Mesendoderm (in vitro differentiated cells): Measurements from ENCODE around the gene ZMYND8.

Experiments used
- DNase-seq: peaks from one replicate; pipeline ENCODE4 v3.0.0; 2013
- H2AK5ac ChIP-seq: 2 replicates; pipeline ENCODE4 v1.6.1; 2013; ENCODE audit warnings: low read length, inconsistent platforms
- H2BK120ac ChIP-seq: 2 replicates; pipeline ENCODE4 v1.6.1; 2013; ENCODE audit warnings: low read depth, mild to moderate bottlenecking, low read length, moderate library complexity, mixed read lengths
- H2BK15ac ChIP-seq: replicated peaks from 2 replicates; pipeline ENCODE4 v1.6.1; 2013; ENCODE audit warnings: low read depth, mild to moderate bottlenecking, moderate library complexity
- H2BK5ac ChIP-seq: 2 replicates; pipeline ENCODE4 v1.6.1; 2013; ENCODE audit warnings: low read length, inconsistent platforms
- H3K18ac ChIP-seq: 2 replicates; pipeline ENCODE4 v1.6.1; 2013; ENCODE audit warnings: mild to moderate bottlenecking, low read length, mixed read lengths
- H3K23ac ChIP-seq: one replicate; pipeline ENCODE4 v1.6.1; 2013; ENCODE audit warnings: low read length
- H3K27ac ChIP-seq: 2 replicates; pipeline ENCODE4 v1.5.1; 2013; ENCODE audit warnings: low read depth, mild to moderate bottlenecking, inconsistent platforms, low read length, moderate library complexity
- H3K27me3 ChIP-seq: 2 replicates; pipeline ENCODE4 v1.6.1; 2013; ENCODE audit warnings: low read length, control low read depth, mild to moderate bottlenecking, inconsistent platforms; ENCODE audit not compliant: insufficient read depth, poor library complexity
- H3K36me3 ChIP-seq: 2 replicates; pipeline ENCODE4 v1.6.1; 2013; ENCODE audit warnings: low read length, inconsistent platforms; ENCODE audit not compliant: control insufficient read depth, insufficient read depth
- H3K4ac ChIP-seq: one replicate; pipeline ENCODE4 v1.6.1; 2013; ENCODE audit warnings: low read depth, mild to moderate bottlenecking, low read length, moderate library complexity
- H3K4me1 ChIP-seq: 2 replicates; pipeline ENCODE4 v1.6.1; 2013; ENCODE audit warnings: low read depth, low read length, inconsistent platforms; ENCODE audit not compliant: control insufficient read depth
- H3K4me2 ChIP-seq: 2 replicates; pipeline ENCODE4 v1.6.1; 2013; ENCODE audit warnings: low read length
- H3K4me3 ChIP-seq: 2 replicates; pipeline ENCODE4 v1.5.1; 2013; ENCODE audit warnings: mild to moderate bottlenecking, low read length
- H3K56ac ChIP-seq: one replicate; pipeline ENCODE4 v1.6.1; 2013; ENCODE audit warnings: low read length
- H3K79me1 ChIP-seq: 2 replicates; pipeline ENCODE4 v1.6.1; 2013; ENCODE audit warnings: low read length, inconsistent platforms
- H3K79me2 ChIP-seq: 2 replicates; pipeline ENCODE4 v1.6.1; 2013; ENCODE audit warnings: mild to moderate bottlenecking, low read length; ENCODE audit not compliant: control insufficient read depth, insufficient read depth
- H3K9ac ChIP-seq: 2 replicates; pipeline ENCODE4 v1.6.1; 2013; ENCODE audit warnings: low read length, inconsistent platforms
- H4K5ac ChIP-seq: one replicate; pipeline ENCODE4 v1.6.1; 2013; ENCODE audit warnings: low read length
- H4K8ac ChIP-seq: one replicate; pipeline ENCODE4 v1.6.1; 2013; ENCODE audit warnings: low read depth, mild to moderate bottlenecking, control low read depth, low read length, moderate library complexity
- WGBS: extraction: QIAGEN DNeasy Blood & Tissue Kit; methylation state at CpG from one replicate; pipeline ENCODE4 v1.1.7; 2013; ENCODE audit warnings: low lambda C conversion rate, missing lambda C conversion rate; ENCODE audit not compliant: insufficient coverage; ENCODE audit errors: extremely low coverage; 5-methylcytosine and 5-hydroxymethylcytosine counted together

ZMYND8 gene

DNA sequence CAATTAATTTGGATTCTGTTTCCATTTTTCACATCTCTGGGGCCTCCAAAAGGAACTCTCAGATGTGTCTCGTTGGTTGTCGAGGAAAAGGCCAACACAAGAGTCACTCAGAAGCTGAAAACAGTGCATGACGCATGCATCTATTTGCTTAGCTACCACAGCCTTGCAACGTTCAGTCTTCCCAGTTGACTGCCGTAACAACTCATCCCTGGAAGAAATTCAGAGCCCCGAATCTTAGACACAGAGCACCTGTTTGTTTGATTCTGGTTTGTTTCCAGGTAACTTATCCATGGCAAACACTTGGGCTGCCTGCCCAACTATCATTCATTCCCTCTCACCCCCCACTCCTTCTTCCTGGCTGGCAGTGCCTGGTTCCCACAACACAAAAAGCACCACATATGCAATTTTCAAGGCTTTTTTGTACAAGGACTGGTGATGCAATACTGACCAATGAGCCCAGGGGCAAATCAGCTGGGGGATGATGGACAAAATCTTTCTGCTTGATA, 60.5 kb downstream of the ZMYND8 start:
- no CpG with 5 or more reads among the region's 6 CpGs for WGBS

GRCh38 chr20:47295129-47295813, 61.2 kb downstream of the ZMYND8 start:
- peaks cover 2% of the 10 kb centered on the region for H3K79me1 ChIP-seq
- H4K8ac ChIP-seq, result no peak overlapping the region
- no peak overlapping the region for H3K18ac ChIP-seq
- H3K36me3 ChIP-seq, result no peaks in the 10 kb centered on the region
- no peak for DNase-seq
- H3K27ac ChIP-seq, result no peak overlapping the region
- no peak overlapping the region for H2BK15ac ChIP-seq
- H3K79me2 ChIP-seq, result no peaks in the 10 kb centered on the region
- WGBS, result no CpG with 5 or more reads among the region's 8 CpGs
- no peak overlapping the region for H3K4ac ChIP-seq
- no peak overlapping the region for H3K4me3 ChIP-seq
- no peak overlapping the region for H3K23ac ChIP-seq
- no peak overlapping the region for H3K4me2 ChIP-seq
- peaks cover 2% of the 10 kb centered on the region for H3K4me1 ChIP-seq
- no peak overlapping the region for H2BK120ac ChIP-seq
- H4K5ac ChIP-seq, result no peak overlapping the region
- H2AK5ac ChIP-seq, result no peak overlapping the region
- no peak overlapping the region for H3K56ac ChIP-seq
- no peak overlapping the region for H3K9ac ChIP-seq
- no peak overlapping the region for H2BK5ac ChIP-seq
- no peaks in the 10 kb centered on the region for H3K27me3 ChIP-seq

More for the DNA sequence above, 60.5 kb downstream of the ZMYND8 start:
- Histone ChIP-seq H3K27me3 (no peaks in the 10 kb centered on the region), H3K56ac (no peak overlapping the region), H2BK15ac (no peak overlapping the region), H3K23ac (no peak overlapping the region), H3K27ac (no peak overlapping the region), H3K4me3 (no peak overlapping the region), H3K79me1 (peaks cover 2% of the 10 kb centered on the region), H4K5ac (no peak overlapping the region), H3K4me1 (peaks cover 2% of the 10 kb centered on the region), H2AK5ac (no peak overlapping the region), H2BK120ac (no peak overlapping the region), H3K9ac (no peak overlapping the region), H4K8ac (no peak overlapping the region), H3K4me2 (no peak overlapping the region), H3K36me3 (no peaks in the 10 kb centered on the region), H2BK5ac (no peak overlapping the region), H3K4ac (no peak overlapping the region), H3K79me2 (no peaks in the 10 kb centered on the region), H3K18ac (no peak overlapping the region)
- no peak for DNase-seq

GRCh38 chr20:47293631-47294030, 62.9 kb downstream of the ZMYND8 start:
- H4K8ac ChIP-seq, result no peak overlapping the region
- H2BK120ac ChIP-seq, result no peak overlapping the region
- H3K23ac ChIP-seq, result no peak overlapping the region
- no peak overlapping the region for H4K5ac ChIP-seq
- H3K56ac ChIP-seq, result no peak overlapping the region
- DNase-seq, result no peak
- no peak overlapping the region for H3K4me2 ChIP-seq
- no peak overlapping the region for H2BK5ac ChIP-seq
- H3K36me3 ChIP-seq, result peaks cover 2% of the 10 kb centered on the region
- H3K4me3 ChIP-seq, result no peak overlapping the region
- no peak overlapping the region for H3K18ac ChIP-seq
- peaks cover 2% of the 10 kb centered on the region for H3K79me1 ChIP-seq
- H2AK5ac ChIP-seq, result no peak overlapping the region
- no peaks in the 10 kb centered on the region for H3K79me2 ChIP-seq
- H3K27me3 ChIP-seq, result no peaks in the 10 kb centered on the region
- no peak overlapping the region for H2BK15ac ChIP-seq
- no CpG with 5 or more reads among the region's 4 CpGs for WGBS
- no peak overlapping the region for H3K9ac ChIP-seq
- peaks cover 2% of the 10 kb centered on the region for H3K4me1 ChIP-seq
- H3K27ac ChIP-seq, result no peak overlapping the region
- H3K4ac ChIP-seq, result no peak overlapping the region

- Histone ChIP-seq H3K4me1 (peaks cover 2% of the 10 kb centered on the region), H3K9ac (no peak overlapping the region), H3K18ac (no peak overlapping the region), H3K27me3 (no peaks in the 10 kb centered on the region), H2AK5ac (no peak overlapping the region), H3K56ac (no peak overlapping the region), H3K23ac (no peak overlapping the region), H3K79me1 (no peaks in the 10 kb centered on the region), H3K79me2 (no peaks in the 10 kb centered on the region), H3K36me3 (peaks cover 2% of the 10 kb centered on the region), H2BK120ac (no peak overlapping the region), H3K4ac (no peak overlapping the region), H4K5ac (no peak overlapping the region), H2BK5ac (no peak overlapping the region), H3K4me2 (no peak overlapping the region), H3K4me3 (no peak overlapping the region), H4K8ac (no peak overlapping the region), H3K27ac (no peak overlapping the region), H2BK15ac (no peak overlapping the region)
- WGBS, result no CpG with 5 or more reads among the region's 6 CpGs
- DNase-seq, result no peak
These were observed 63.9 kb downstream of the ZMYND8 start for GRCh38 chr20:47292581-47292980.

- no peak overlapping the region for H3K4ac ChIP-seq
- H3K36me3 ChIP-seq, result peaks cover 2% of the 10 kb centered on the region
- H3K27ac ChIP-seq, result no peak overlapping the region
- no peak for DNase-seq
- no peak overlapping the region for H2AK5ac ChIP-seq
- H3K4me3 ChIP-seq, result no peak overlapping the region
- H3K79me2 ChIP-seq, result no peaks in the 10 kb centered on the region
- no peaks in the 10 kb centered on the region for H3K79me1 ChIP-seq
- H3K4me2 ChIP-seq, result no peak overlapping the region
- no peak overlapping the region for H3K56ac ChIP-seq
- H2BK5ac ChIP-seq, result no peak overlapping the region
- no CpG with 5 or more reads among the region's 11 CpGs for WGBS
- no peak overlapping the region for H3K23ac ChIP-seq
- no peaks in the 10 kb centered on the region for H3K27me3 ChIP-seq
- H4K5ac ChIP-seq, result no peak overlapping the region
- H4K8ac ChIP-seq, result no peak overlapping the region
- H3K4me1 ChIP-seq, result peaks cover 2% of the 10 kb centered on the region
- H2BK120ac ChIP-seq, result no peak overlapping the region
- H2BK15ac ChIP-seq, result no peak overlapping the region
- H3K18ac ChIP-seq, result no peak overlapping the region
- H3K9ac ChIP-seq, result no peak overlapping the region
These were observed 65.7 kb downstream of the ZMYND8 start for GRCh38 chr20:47290666-47291430.
